Measurements from ENCODE around the gene TMEM181. TPM values are rescaled to one million over a fixed set of nuclear protein-coding genes. Genes with fewer than 3 reads are reported as not detected.

The TMEM181 gene
- total and polyA plus RNA-seq, 2 of the 13 experiments (the other 11 are each of a cell fraction or from before 2014, with no cell fraction given): 59.1 to 108 TPM

- TF ChIP-seq ZNF770 (CRISPR knock-in tag; IDR thresholded peaks at IDR 0.05) (no peak; the same call in 1 of the 2 replicates), ADNP (CRISPR knock-in tag; IDR thresholded peaks at IDR 0.05) (no peak), GLI4 (CRISPR knock-in tag; IDR thresholded peaks at IDR 0.05; ENCODE audit: borderline replicate concordance) (no peak), FOXP1 (IDR thresholded peaks at IDR 0.05) (no peak), FOXP1 (CRISPR knock-in tag; IDR thresholded peaks at IDR 0.05) (no peak), SIN3B (IDR thresholded peaks at IDR 0.05; ENCODE audit: low read length) (no peak), ONECUT2 (CRISPR knock-in tag; IDR thresholded peaks at IDR 0.05) (no peak), LCORL (IDR thresholded peaks at IDR 0.05) (no peak), LCORL (CRISPR knock-in tag; IDR thresholded peaks at IDR 0.05) (no peak), ZFP37 (CRISPR knock-in tag; IDR thresholded peaks at IDR 0.05; ENCODE audit: borderline replicate concordance) (no peak), KDM6A (CRISPR knock-in tag; IDR thresholded peaks at IDR 0.05; ENCODE audit: low read depth) (no peak), PLSCR1 (CRISPR knock-in tag; IDR thresholded peaks at IDR 0.05; ENCODE audit: borderline replicate concordance) (no peak), HOXA3 (CRISPR knock-in tag; IDR thresholded peaks at IDR 0.05) (no peak), HHEX (CRISPR knock-in tag; IDR thresholded peaks at IDR 0.05) (no peak), RAD21 (CRISPR knock-in tag; IDR thresholded peaks at IDR 0.05) (no peak), SKIL (CRISPR knock-in tag; IDR thresholded peaks at IDR 0.05; ENCODE audit: borderline replicate concordance) (0 out of 2 replicates have a peak, but pooled peaks have one; percentile 3), ZNF720 (CRISPR knock-in tag; IDR thresholded peaks at IDR 0.05) (no peak), PPARG (CRISPR knock-in tag; conservative IDR thresholded peaks at IDR 0.05) (no peak)
- TF ChIP-seq, protein P1, sequence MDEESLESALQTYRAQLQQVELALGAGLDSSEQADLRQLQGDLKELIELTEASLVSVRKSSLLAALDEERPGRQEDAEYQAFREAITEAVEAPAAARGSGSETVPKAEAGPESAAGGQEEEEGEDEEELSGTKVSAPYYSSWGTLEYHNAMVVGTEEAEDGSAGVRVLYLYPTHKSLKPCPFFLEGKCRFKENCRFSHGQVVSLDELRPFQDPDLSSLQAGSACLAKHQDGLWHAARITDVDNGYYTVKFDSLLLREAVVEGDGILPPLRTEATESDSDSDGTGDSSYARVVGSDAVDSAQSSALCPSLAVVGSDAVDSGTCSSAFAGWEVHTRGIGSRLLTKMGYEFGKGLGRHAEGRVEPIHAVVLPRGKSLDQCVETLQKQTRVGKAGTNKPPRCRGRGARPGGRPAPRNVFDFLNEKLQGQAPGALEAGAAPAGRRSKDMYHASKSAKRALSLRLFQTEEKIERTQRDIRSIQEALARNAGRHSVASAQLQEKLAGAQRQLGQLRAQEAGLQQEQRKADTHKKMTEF (CRISPR knock-in tag; IDR thresholded peaks at IDR 0.05): no peak; the same call in 1 of the 2 replicates
- TF ChIP-seq, protein P2, sequence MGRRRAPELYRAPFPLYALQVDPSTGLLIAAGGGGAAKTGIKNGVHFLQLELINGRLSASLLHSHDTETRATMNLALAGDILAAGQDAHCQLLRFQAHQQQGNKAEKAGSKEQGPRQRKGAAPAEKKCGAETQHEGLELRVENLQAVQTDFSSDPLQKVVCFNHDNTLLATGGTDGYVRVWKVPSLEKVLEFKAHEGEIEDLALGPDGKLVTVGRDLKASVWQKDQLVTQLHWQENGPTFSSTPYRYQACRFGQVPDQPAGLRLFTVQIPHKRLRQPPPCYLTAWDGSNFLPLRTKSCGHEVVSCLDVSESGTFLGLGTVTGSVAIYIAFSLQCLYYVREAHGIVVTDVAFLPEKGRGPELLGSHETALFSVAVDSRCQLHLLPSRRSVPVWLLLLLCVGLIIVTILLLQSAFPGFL (CRISPR knock-in tag; IDR thresholded peaks at IDR 0.05): no peak
- TF ChIP-seq, protein P3, sequence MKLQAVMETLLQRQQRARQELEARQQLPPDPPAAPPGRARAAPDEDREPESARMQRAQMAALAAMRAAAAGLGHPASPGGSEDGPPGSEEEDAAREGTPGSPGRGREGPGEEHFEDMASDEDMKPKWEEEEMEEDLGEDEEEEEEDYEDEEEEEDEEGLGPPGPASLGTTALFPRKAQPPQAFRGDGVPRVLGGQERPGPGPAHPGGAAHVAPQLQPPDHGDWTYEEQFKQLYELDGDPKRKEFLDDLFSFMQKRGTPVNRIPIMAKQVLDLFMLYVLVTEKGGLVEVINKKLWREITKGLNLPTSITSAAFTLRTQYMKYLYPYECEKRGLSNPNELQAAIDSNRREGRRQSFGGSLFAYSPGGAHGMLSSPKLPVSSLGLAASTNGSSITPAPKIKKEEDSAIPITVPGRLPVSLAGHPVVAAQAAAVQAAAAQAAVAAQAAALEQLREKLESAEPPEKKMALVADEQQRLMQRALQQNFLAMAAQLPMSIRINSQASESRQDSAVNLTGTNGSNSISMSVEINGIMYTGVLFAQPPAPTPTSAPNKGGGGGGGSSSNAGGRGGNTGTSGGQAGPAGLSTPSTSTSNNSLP (IDR thresholded peaks at IDR 0.05; ENCODE audit: low read depth, low read length): no peak
- TF ChIP-seq, protein P4, sequence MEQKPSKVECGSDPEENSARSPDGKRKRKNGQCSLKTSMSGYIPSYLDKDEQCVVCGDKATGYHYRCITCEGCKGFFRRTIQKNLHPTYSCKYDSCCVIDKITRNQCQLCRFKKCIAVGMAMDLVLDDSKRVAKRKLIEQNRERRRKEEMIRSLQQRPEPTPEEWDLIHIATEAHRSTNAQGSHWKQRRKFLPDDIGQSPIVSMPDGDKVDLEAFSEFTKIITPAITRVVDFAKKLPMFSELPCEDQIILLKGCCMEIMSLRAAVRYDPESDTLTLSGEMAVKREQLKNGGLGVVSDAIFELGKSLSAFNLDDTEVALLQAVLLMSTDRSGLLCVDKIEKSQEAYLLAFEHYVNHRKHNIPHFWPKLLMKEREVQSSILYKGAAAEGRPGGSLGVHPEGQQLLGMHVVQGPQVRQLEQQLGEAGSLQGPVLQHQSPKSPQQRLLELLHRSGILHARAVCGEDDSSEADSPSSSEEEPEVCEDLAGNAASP (CRISPR knock-in tag; IDR thresholded peaks at IDR 0.05; ENCODE audit: borderline replicate concordance): no peak
Observed at GRCh38 chr6:158560836-158561320, 987 bp downstream of the TMEM181 start (continued).

Data from HepG2 (cell line).